Activated CD4-positive, alpha-beta T cell treated with anti-CD3 and anti-CD28 coated beads, Interleukin-2, amount 50 U/mL, for 1 hour (primary cell): ENCODE results near the gene GPC4.
"Not testable (repeated sequence)": the region's sequence is repeated elsewhere in the genome, so short reads cannot be mapped to it uniquely, and the experiment has no call there.

ENCODE experiments used
- DNase-seq: peaks from one replicate; pipeline ENCODE4 v3.0.0-alpha.2; 2020

Gene GPC4

DNA sequence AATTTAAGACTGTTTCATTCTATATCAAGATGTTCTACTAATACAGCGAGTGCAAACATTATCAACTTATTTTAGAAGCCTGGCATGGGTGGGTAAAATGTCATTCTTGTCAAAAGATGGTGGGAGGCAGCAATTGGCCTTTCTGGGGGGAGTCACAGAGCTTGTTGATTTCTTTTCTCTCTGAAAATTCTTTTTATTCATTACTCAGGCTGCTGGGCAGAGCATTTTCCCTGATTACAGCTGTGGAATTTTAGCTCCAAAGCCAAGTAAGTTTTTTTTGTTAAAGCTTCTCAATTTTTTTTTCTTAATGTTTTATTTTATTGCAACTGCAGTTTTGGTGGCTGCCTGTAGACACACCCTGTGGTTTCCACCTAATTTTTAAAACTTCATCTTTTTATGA is 50.4 kb downstream of the GPC4 start:
- DNase-seq: no peak

- DNase-seq: no peak
These were observed 51.1 kb downstream of the GPC4 start for GRCh38 chrX:133364196-133364595.

DNA sequence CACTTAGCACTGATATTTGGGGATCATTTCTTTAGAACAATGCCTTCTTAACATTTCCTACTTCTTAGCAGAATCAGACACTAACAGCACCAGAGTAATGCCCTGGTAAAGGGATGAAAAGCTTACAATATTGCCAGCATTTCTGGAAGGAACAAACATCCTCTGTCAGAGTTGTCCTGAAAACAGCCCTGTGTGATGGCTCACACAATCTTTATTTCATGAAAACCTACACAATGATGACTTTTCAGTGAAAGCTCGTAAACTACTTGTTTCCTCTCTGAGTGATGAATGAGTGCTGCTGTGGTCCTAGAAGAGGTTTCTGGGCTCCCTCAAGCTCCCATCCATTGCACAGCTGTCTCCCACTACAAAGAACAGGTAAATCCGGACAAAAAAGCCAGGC is 52.8 kb downstream of the GPC4 start:
- no peak for DNase-seq

DNA sequence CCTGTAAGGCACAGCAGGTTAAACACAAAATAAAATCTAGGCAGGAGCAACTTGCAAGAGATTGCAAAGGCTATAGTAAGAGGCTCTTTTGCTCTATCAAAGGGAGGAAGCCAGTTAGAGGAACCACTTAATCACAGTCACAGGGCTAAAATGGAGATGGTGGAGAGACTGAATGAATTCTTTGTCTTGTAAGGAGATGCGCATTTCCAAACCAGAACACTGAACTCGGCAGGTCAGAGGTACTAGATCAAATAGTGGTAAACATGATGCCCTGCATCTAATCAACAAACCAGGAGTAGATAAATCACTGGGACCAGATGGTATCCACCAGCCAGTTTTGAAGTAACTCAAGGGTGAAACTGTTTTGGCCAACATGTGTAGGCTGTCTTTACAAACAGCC is 55.8 kb downstream of the GPC4 start:
- DNase-seq: no peak

DNA sequence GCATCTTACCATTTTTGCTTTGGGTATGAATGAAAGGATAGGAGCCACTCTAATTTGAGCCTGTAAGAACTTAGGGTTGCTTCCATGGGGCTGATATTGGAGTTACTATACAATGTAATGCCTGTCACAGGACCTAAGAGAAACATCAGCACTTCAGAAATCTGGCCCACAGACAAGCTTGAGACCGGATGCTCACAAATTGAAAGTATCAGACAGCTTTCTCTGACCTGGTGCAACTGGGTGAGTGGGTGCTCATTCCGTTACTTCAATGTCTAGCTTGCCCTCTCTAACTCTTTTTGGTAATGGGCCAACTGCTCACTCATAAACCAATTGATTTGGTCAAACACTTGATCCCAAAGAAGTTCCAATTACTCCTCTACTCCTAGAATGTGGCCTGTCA is 62.1 kb downstream of the GPC4 start:
- no peak for DNase-seq

DNA sequence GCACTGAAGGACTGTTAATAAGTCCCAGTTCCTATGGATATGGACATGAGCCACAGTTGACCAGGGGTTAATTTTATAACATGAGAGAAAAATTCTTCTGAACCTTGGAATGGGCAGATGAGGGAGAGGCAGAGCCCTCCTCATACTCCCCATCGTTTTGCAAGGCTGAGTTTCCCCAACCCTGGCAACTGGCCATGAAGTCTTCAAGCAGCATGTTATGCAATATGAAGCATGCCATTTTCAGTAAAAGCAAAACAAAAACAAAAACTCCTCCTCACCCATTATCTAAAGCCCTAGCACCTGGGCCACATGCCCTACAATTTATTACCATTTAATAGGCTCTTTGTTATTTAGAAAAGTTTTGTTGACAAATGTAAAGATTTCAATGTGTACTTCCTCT is 64.5 kb downstream of the GPC4 start:
- no peak for DNase-seq

- DNase-seq: no peak
These were observed 69.3 kb downstream of the GPC4 start for GRCh38 chrX:133346026-133346425.

DNA sequence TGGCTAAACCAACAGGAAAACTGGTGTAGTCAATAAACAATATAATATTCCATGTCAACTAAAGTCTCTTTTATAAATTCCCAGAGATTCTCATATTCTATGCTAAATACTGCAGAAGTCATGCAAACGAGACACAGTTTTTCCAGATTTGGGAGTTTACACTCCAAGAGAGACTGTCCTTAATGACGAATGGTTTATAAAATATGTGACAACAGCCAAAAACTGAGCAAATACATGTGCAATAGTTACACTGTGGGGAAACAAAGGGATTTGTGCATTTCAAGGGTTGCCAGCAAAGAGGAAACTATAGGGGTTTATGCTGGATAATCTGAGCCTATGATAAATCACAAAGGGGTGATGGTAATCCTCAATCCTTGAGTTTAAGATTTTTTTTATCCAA is 75.7 kb downstream of the GPC4 start:
- DNase-seq: no peak

GRCh38 chrX:133337250-133337649 is 78.0 kb downstream of the GPC4 start:
- no peak for DNase-seq

DNA sequence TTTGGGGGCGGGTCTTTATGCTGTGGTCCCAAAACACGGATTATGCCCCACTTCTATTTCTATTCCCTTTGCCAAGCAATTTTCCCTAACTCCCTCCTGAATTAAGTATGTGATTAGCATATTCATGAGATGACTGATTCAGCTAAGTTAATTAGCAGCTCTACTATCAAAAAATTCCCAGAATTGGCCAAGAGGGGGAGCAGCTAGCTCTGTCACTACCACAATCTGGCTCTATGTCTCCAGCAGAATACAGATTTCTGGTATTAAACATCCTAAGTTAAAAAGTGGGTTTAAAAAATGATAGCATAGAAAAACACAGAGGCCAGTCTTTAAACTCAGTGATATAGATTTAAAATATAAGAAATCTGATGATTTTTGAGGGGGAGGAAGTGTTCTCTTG is 80.3 kb downstream of the GPC4 start:
- no peak for DNase-seq

DNA sequence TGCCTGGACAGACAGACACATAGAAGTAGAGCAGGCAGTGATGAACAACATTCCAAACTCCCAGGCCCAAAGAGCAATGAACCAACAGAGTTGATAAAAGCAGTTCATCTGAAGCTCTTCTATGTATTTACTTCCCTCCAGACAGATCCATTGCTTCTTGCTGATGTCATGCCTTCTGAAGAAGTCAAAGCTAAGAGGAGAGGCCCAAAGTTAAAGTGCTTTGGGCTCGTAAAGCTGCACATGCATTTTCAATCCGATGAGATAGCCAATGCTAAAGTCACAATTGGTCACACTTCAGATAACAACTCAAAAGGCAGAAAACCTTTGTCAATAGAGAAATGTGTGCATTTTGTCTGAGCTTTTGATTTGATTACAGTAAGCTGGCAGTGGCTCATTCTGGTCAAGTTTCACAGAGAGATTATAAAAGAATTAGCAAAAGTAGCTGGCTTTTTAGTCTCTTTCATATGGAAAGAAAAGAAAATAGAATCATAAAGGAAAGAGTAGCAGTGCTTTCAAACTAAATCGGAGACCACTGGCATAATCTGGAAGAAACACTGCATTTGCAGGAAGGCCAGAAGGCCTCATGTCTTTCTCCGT is 82.0 kb downstream of the GPC4 start:
- DNase-seq: no peak

DNA sequence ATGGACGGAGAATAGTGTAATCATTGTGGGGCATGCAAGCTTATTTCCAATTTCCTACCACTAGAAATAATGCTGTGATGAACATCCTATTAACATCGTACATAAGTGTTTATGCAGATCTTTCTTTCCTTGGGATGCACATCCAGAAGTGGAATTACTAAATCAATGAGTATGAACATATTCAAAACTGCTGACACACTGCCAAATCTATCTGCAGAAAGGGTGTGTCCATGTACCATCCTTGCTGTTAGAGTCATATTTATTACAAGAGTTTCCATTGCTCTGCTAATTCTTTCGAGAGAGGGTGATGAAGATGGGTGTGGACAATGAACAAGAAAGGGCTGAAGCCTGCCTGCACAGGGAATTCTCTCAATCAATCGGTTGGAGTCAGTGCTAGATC is 82.6 kb downstream of the GPC4 start:
- no peak for DNase-seq

GRCh38 chrX:133330956-133331355 is 84.3 kb downstream of the GPC4 start:
- DNase-seq: no peak

DNA sequence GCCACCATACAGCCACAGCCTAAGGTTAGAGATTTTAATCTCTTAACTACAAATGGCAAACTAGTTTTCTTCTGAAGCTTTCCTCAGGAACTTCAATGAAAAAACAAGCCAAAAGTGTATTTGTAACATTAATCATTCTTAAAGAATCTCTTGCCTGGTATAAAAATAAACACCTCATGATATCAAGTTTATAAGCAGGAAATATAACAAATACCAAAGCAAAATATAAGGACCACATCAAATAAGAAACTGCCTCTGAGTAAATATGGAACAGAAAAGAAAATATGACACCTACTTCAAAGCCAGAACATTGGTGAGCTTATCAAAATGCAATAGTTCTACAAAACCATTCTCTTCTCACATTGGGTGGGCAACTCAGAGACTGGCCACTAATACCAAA is 89.9 kb downstream of the GPC4 start:
- DNase-seq: no peak

GRCh38 chrX:133323431-133323830 is 91.9 kb downstream of the GPC4 start:
- DNase-seq: no peak

- DNase-seq: not testable (repeated sequence)
These were observed 93.0 kb downstream of the GPC4 start for GRCh38 chrX:133322269-133322668.

GRCh38 chrX:133321451-133321850 is 93.8 kb downstream of the GPC4 start:
- no peak for DNase-seq

GRCh38 chrX:133314281-133314680 is 101.0 kb downstream of the GPC4 start:
- no peak for DNase-seq

GRCh38 chrX:133308499-133308897 is 106.8 kb downstream of the GPC4 start:
- DNase-seq: no peak

GRCh38 chrX:133307637-133308498 is 107.4 kb downstream of the GPC4 start:
- DNase-seq: no peak

DNA sequence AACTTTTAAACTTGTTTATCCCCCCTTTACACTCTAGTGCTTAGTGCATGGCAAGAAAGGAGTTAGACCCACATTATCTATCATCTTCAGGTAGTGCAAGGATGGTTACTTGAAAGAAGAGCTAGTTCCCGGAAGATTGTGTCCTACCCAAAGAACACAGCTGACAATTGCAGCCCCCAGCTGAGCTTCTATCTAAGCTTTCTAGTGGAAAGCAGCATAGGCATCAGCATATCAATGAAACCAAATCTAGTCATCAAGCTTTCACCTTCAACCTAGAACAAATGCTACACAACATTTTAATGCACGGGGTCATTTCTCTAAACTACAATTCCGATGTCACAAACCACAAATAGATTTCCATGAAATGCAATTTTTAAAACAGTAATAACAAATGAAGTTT is 108.2 kb downstream of the GPC4 start:
- no peak for DNase-seq

DNA sequence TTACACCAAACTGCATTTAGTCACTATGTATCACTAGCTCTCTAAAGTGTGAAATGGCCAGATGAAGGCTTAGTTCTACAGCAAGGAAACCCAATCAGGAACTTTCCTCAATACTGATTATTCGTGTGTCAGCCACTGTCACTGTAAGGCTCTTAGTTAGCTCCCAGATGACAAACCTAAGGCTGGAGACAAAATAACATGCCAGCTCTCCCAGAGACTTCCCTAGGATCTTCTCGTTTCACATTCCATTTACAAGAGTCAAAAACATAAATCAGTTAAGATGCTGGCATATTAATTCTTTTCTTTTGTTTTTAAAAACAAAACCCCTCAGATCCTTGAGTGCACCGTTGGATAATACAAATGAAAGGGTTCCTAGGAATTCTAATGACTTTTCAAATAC is 109.0 kb downstream of the GPC4 start:
- no peak for DNase-seq

- DNase-seq: no peak
These were observed 109.9 kb downstream of the GPC4 start for GRCh38 chrX:133305348-133305747.

- DNase-seq: no peak
These were observed 112.4 kb downstream of the GPC4 start for GRCh38 chrX:133302775-133303445.
